OCI-LY3 (cell line): Measurements from ENCODE around the gene ABCC9.

Experiments
- H2AFZ ChIP-seq: fragments of 200-600, 300-600 bp; shearing (Covaris generic); 2 replicates; pipeline ENCODE4 v1.6.0; 2014; ENCODE audit warnings: antibody characterized with exemption, low read depth, low read length
- H3K27ac ChIP-seq: fragments of 200-600, 300-600 bp; sonication (generic); 2 replicates; pipeline ENCODE4 v1.5.1; 2014; ENCODE audit warnings: mild to moderate bottlenecking, low read length, moderate library complexity, mixed read lengths
- H3K27me3 ChIP-seq: fragments of 200-600, 300-600 bp; sonication (generic); 2 replicates; pipeline ENCODE4 v1.6.1; 2014; ENCODE audit warnings: low read depth, low read length, mixed read lengths
- H3K36me3 ChIP-seq: fragments of 200-600, 300-600 bp; sonication (generic); replicated peaks from 2 replicates; pipeline ENCODE3; 2014; ENCODE audit warnings: low read depth, low read length, mixed read lengths
- H3K4me1 ChIP-seq: fragments of 300-600, 200-600 bp; sonication (generic); 2 replicates; pipeline ENCODE4 v1.6.1; 2014; ENCODE audit warnings: low read length, mixed read lengths
- H3K4me2 ChIP-seq: fragments of 200-600, 300-600 bp; sonication (generic); 2 replicates; pipeline ENCODE4 v1.6.1; 2014; ENCODE audit warnings: low read length, mixed read lengths
- H3K4me3 ChIP-seq: fragments of 300-600, 200-600 bp; sonication (generic); 2 replicates; pipeline ENCODE4 v1.5.1; 2014; ENCODE audit warnings: antibody characterized with exemption, mild to moderate bottlenecking, low read length, moderate library complexity
- H3K79me2 ChIP-seq: fragments of 300-600, 200-600 bp; shearing (Covaris generic); 2 replicates; pipeline ENCODE4 v1.6.1; 2014; ENCODE audit warnings: mild to moderate bottlenecking, low read length, mixed read lengths
- H3K9ac ChIP-seq: fragments of 300-600, 200-600 bp; shearing (Covaris generic); 2 replicates; pipeline ENCODE4 v1.6.0; 2014; ENCODE audit warnings: mild to moderate bottlenecking, low read length, moderate library complexity
- H3K9me3 ChIP-seq: fragments of 200-600, 300-600 bp; shearing (Covaris generic); 2 replicates; pipeline ENCODE4 v1.6.1; 2014; ENCODE audit warnings: low read length, mixed read lengths; ENCODE audit not compliant: insufficient read depth
- H4K20me1 ChIP-seq: fragments of 200-600, 300-600 bp; sonication (generic); 2 replicates; pipeline ENCODE4 v1.6.1; 2016; ENCODE audit warnings: low read length, mixed read lengths; ENCODE audit not compliant: insufficient read depth
- CTCF ChIP-seq: fragments of 200-600, 300-600 bp; sonication (generic); IDR thresholded peaks from 2 replicates; pipeline ENCODE4 v1.5.1; 2014; ENCODE audit warnings: antibody characterized with exemption, low read length, low read depth
- EZH2phosphoT487 ChIP-seq: fragments of 200-600 bp; shearing (Covaris generic); IDR thresholded peaks from 2 replicates; pipeline ENCODE4 v1.6.1; 2018; ENCODE audit warnings: antibody characterized with exemption, mixed run types, low read depth

The ABCC9 gene

DNA sequence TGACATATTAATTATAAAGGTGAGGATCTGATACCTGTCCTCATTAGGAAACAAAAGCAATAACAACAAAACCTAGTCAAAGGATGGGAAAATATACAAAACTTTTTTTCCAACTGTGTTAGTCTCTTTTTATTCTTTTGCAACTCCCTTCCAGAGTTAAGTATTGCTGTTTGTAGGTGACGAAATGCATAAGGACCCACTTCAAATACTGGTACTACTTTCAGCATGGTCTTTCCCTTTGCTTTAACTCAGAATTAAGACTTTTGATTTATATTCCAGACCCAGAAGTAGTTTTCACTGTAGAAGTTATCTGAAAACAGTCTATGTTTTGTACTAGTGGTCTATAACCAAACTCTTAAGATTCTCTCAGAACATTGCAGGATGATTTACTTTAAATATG, 34.1 kb upstream of the ABCC9 start:
- no peak for TF ChIP-seq EZH2phosphoT487
- no peak for TF ChIP-seq CTCF
- H3K4me2 ChIP-seq: no peak overlapping the region
- H3K4me3 ChIP-seq: no peak overlapping the region
- H2AFZ ChIP-seq: no peak overlapping the region
- H4K20me1 ChIP-seq: no peaks in the 10 kb centered on the region
- no peak overlapping the region for H3K9ac ChIP-seq
- no peak overlapping the region for H3K27ac ChIP-seq
- H3K4me1 ChIP-seq: no peaks in the 10 kb centered on the region
- H3K36me3 ChIP-seq: no peaks in the 10 kb centered on the region
- H3K27me3 ChIP-seq: no peaks in the 10 kb centered on the region
- H3K9me3 ChIP-seq: no peaks in the 10 kb centered on the region
- H3K79me2 ChIP-seq: no peaks in the 10 kb centered on the region

- no peak for TF ChIP-seq CTCF
- TF ChIP-seq EZH2phosphoT487: no peak
- Histone ChIP-seq H3K4me2 (no peak overlapping the region), H3K36me3 (no peaks in the 10 kb centered on the region), H2AFZ (no peak overlapping the region), H3K27ac (no peak overlapping the region), H3K9ac (no peak overlapping the region), H3K4me1 (no peaks in the 10 kb centered on the region), H3K79me2 (no peaks in the 10 kb centered on the region), H3K27me3 (no peaks in the 10 kb centered on the region), H4K20me1 (no peaks in the 10 kb centered on the region), H3K9me3 (no peaks in the 10 kb centered on the region), H3K4me3 (no peak overlapping the region)
These were observed 32.0 kb upstream of the ABCC9 start for GRCh38 chr12:21973221-21973620.

DNA sequence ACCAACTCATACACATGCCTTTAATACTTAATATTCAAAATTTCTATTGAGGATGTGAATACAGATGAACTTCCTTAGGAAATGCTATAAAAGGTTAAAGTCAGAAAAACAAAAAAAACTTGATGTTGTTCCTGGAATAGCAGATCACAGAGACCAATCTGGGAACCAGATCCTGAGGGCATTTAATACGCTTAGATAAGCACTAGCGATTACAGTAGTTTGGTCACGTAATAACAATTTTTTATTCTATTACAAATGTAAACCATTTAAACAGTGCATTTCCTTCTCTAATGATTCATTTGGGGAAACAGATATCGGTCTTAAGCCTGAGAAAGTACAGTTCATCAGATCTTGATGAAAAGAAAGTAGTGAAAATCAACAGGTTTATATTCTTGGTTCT, 30.8 kb upstream of the ABCC9 start:
- H3K4me3 ChIP-seq: no peak overlapping the region
- no peaks in the 10 kb centered on the region for H3K36me3 ChIP-seq
- no peaks in the 10 kb centered on the region for H3K79me2 ChIP-seq
- H3K9ac ChIP-seq: no peak overlapping the region
- no peak overlapping the region for H2AFZ ChIP-seq
- H4K20me1 ChIP-seq: no peaks in the 10 kb centered on the region
- H3K27ac ChIP-seq: no peak overlapping the region
- no peak overlapping the region for H3K4me2 ChIP-seq
- no peaks in the 10 kb centered on the region for H3K9me3 ChIP-seq
- H3K27me3 ChIP-seq: no peaks in the 10 kb centered on the region
- H3K4me1 ChIP-seq: no peaks in the 10 kb centered on the region
- no peak for TF ChIP-seq CTCF
- no peak for TF ChIP-seq EZH2phosphoT487

DNA sequence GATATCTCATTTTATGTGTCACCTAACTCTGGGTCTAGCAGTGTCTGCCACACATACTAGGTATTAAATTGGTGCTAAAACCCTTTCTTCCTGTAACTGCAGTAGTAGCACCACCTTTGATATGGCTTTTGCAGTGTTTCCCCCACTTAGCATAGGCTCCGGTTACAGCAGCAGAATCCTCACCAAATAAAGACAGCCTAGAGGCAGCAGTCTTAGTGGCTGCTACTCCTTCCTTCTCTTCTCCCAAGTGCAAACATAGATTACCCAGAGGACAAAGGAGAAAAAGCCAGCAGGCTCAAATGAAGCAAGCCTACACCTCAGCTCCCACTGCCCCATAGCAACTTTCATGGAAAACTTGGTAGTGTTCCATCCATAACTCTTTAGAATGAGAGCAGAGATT, 30.1 kb upstream of the ABCC9 start:
- no peak overlapping the region; the same call in 1 of the 2 replicates for H2AFZ ChIP-seq
- no peaks in the 10 kb centered on the region for H4K20me1 ChIP-seq
- no peak overlapping the region for H3K4me2 ChIP-seq
- H3K27ac ChIP-seq: no peak overlapping the region
- H3K27me3 ChIP-seq: no peaks in the 10 kb centered on the region
- no peaks in the 10 kb centered on the region for H3K36me3 ChIP-seq
- no peaks in the 10 kb centered on the region for H3K4me1 ChIP-seq
- H3K4me3 ChIP-seq: no peak overlapping the region
- no peaks in the 10 kb centered on the region for H3K9me3 ChIP-seq
- no peak for TF ChIP-seq CTCF
- H3K9ac ChIP-seq: no peak overlapping the region
- H3K79me2 ChIP-seq: no peaks in the 10 kb centered on the region
